ENCODE measurements around the gene CDKAL1.
"Not testable (repeated sequence)": the region's sequence is repeated elsewhere in the genome, so short reads cannot be mapped to it uniquely, and the experiment has no call there.

Gene CDKAL1

DNA sequence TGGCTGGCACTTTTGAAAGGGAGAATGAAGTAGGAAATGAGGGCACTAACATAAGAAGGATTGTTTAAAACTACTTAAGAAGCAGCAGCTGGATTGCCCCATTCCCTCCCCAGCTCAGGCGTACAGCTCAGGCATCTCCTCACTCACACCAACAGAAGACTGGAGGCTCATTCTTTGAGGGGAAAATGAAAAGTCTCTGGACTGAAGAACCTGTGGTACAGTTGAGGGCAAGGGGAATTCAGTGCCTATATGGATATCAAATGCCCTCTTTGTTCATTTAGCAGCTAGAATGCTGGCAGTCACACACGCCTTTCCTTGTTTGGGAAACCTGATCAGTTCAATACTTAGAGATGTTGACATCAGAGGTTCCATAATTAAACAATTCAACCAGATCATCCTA lies 557.2 kb downstream of the CDKAL1 start:
- no peak for DNase-seq

- DNase-seq: not testable (repeated sequence)
Measured at GRCh38 chr6:21092231-21092772, 558.0 kb downstream of the CDKAL1 start.

GRCh38 chr6:21095462-21095861 lies 561.2 kb downstream of the CDKAL1 start:
- DNase-seq: no peak

- DNase-seq: no peak
Measured at GRCh38 chr6:21098134-21098533, 563.9 kb downstream of the CDKAL1 start.

DNA sequence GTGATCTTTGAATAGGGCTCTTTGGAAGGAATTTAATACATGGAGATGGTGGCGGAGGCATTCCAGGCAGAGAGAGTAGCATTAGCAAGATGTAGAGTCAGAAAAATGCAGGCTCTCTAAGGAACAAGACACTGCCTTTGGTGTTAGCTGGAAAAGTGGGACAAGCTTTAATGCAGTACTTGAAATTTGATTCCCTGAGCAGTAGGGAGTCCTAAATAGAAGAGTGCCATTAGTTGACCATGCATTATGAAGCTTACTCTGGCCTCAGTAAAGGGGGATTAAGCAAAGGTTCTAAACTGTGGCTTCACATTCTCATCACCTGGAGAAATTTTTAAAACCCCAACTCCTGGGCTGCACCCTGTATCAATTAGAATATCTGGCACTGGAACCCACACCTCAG lies 564.5 kb downstream of the CDKAL1 start:
- DNase-seq: no peak

DNA sequence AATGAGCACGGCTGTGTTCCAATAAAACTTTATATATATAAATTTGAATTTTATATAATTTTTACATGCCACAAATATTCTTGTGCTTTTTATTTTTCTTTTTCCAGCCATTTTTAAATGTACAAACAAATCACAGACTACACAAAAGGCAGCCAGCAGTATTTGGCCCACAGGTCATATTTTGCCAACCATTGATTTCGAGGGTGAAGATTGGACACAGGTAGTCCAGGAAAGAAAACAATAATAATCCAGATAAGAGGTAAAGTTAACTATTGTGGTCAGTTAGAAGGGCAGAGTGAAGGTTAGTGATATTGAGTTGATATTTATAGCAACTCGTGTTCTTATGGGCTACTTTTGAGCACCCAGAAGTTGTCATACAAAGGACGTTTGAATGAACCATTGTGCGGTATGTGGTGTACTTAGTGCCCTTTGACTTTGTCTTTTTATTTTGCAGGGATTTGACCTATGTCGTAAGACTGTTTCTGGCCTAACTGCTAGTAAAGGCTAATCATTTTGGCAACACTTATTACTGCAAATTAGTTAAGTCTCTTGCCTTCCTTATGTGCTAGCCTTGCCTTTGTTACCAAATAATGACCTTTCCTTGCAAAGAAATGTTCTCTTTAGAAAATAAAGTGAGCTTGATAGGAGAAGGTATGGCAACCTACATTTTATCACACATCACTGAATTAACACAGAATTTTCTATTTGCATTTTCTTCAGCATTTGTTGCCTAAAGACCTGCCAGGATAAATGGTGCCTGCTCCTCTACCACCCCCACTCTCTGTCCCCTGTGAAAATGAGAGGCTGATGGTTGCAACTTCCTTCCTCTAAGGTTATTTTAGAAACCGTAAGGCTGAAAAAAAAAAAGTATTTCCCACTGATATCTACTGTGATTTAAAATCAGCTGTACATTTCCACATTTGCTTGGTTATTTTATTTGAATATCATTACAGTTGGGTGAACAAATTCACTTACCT lies 565.4 kb downstream of the CDKAL1 start:
- no peak for DNase-seq

- no peak for DNase-seq
Measured at GRCh38 chr6:21100991-21101390, 566.7 kb downstream of the CDKAL1 start.

DNA sequence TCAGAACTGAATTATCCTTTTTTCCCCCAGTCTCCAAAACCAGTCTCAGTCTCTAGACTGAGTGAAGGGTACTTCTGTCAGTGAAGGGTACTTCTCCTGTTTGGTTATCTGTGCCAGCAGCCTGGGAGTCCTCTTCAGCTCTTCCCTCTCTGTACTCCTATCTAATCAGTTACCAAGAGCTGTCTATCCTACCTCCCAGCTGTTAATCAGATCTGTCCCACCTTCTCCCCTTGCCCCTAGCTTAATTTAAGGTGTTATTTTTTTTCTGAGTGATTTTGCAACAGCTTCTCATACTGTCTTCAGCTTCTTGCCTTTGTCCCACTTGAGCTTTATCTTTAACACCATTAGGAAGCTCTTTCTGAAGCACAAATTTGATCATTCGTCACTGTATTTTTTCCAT lies 567.4 kb downstream of the CDKAL1 start:
- DNase-seq: no peak

DNA sequence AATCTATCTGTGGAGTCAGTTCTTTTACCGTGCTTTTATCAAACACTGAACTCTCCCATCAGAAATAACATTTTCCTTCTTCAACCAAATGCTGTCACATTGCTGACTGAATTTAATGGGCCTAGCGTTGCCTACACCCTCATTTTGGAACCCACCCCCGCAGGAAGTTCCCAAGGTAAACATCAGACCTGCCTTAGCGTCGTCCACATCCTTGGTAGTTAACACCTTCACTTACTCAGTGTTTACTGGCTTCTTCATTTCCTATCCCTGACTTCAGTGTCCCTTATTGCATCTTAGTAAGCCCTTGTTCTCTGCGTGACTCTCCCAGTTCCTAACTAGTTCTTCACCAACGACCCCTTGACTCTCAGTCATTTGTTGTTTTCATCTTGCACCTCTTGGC lies 567.9 kb downstream of the CDKAL1 start:
- no peak for DNase-seq

DNA sequence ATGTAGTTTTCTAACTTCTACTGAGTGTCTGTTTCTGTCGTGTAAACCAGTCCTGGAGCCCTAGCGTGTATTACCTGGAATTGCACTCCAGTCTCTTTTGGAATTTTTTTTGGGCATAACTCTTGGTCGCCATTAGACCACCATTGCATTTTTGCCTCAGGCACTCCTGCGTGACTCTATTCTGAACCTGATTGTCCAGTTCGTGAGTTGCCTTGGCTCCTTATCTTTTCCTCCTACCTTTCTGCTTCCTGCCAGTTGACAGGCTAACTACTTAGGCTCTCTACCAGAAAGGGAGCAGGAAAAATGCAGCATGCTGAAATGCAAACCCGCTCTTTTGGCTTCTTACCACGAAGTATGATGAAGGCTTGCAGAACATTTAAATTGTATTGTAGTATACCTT lies 568.4 kb downstream of the CDKAL1 start:
- DNase-seq: no peak

GRCh38 chr6:21103626-21104224 lies 569.5 kb downstream of the CDKAL1 start:
- no peak for DNase-seq

GRCh38 chr6:21104288-21104687 lies 570.0 kb downstream of the CDKAL1 start:
- DNase-seq: no peak

- DNase-seq: no peak
Measured at GRCh38 chr6:21107796-21108195, 573.5 kb downstream of the CDKAL1 start.

- no peak for DNase-seq
Measured at GRCh38 chr6:21109391-21110178, 575.3 kb downstream of the CDKAL1 start.

DNA sequence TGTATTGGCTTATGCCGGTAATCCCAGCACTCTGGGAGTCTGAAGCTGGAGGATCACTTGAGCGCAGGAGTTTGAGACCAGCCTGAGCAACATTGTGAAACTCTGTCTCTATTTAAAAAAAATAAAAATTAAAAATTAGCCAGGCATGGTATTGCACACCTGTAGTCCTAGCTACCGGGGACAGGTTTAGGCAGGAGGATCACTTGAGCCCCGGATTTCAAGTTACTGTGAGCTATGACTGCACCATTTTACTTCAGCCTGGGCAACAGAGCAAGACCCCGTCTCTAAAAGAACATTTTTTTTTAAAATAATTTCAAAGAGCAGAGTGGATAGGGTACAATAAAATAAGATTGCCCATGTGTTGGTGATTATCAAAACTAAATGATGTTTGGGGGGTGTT lies 576.4 kb downstream of the CDKAL1 start:
- no peak for DNase-seq

- no peak for DNase-seq
Measured at GRCh38 chr6:21111093-21111725, 577.0 kb downstream of the CDKAL1 start.

DNA sequence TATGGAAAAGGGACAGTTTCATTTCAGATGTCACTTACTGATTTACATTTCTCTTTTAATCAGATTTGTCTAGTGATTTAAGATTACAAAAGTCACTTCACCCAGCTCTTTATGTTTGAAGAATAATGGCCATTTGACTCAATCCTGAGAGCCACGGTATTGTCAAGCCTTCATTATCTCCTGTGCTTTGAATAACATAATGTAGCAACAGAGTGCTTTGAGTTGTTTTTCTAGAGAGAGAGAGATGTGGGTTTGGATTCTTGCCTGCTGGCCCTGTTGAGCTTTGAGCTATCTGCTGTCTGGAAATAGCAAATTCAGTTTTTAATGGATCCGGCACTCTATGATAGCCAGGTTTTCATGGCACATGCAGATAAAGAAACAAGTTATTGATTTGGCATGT lies 580.9 kb downstream of the CDKAL1 start:
- no peak for DNase-seq

- no peak for DNase-seq
Measured at GRCh38 chr6:21116736-21117135, 582.5 kb downstream of the CDKAL1 start.

DNA sequence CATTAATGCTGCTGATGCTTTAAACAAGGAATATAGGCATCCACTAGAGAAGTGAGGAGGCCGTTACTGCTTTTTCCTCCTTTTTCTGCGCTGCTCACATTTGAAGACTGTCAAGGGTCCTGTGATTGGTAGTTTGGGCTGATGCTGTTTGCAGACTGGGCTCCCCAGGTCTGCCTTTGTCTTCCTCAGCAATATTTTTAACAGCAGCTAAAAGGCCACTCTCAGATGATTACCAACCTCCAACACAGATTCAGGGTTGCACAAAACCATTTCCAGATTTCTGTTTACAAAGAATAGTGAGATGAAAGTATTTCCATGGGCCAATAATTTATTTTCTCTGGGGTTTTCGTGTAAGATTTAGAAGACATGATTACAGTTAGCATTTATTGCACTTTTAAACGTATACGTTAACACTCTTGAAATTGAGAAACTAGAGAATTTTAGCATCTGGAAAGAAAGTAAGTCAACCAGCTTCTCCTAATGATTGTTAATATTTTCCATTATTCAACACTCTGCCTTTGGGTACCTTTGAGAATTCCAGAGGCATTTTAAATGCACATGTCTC lies 584.0 kb downstream of the CDKAL1 start:
- no peak for DNase-seq

DNA sequence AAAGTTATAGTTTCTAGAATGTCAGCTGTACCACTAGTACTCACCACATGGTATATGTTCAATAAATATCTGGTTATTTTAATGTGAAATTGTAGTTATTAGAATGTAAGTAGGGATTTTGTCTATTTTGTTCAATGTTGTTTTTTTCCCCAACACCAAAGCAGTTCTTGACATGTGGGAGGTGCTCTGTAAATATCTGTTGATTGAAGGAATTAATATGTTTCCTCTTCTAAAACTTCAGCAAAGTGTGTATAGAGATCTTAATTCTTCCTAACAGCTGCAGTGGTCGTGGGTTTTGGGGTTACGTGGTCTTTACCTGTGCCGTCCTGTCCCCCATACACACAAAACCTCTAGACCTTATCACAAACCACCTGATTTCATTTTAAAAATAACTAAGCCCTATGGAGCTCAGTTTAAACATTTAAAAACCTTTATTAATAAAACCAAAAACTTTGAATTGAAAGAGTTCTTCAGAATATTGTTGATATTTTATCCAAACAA lies 587.4 kb downstream of the CDKAL1 start:
- DNase-seq: no peak

GRCh38 chr6:21123507-21124436 lies 589.5 kb downstream of the CDKAL1 start:
- DNase-seq: no peak

All from GDM1 (cell line).